SK-N-MC (cell line): ENCODE measurements around the gene SLC29A4.

Experiments used
- EZH2 ChIP-seq: fragments of 200-600 bp; sonication (generic); IDR thresholded peaks from one replicate; pipeline ENCODE4 v1.6.1; 2017; ENCODE audit warnings: antibody characterized with exemption
- POLR2AphosphoS5 ChIP-seq: IDR thresholded peaks from 2 replicates; pipeline ENCODE4 v1.6.1; 2012; ENCODE audit warnings: mild to moderate bottlenecking, low read depth, low read length, borderline replicate concordance

- no peak for TF ChIP-seq POLR2AphosphoS5
- no peak for TF ChIP-seq EZH2
Measured at GRCh38 chr7:5295039-5296014, 12.6 kb downstream of the SLC29A4 start.
